ENCODE data around the gene PLD6.

Gene PLD6

GRCh38 chr17:17226451-17227265 lies 20.5 kb upstream of the PLD6 start:
- no peak for DNase-seq

- DNase-seq, result no peak
Measured at GRCh38 chr17:17225901-17226300, 19.8 kb upstream of the PLD6 start.

GRCh38 chr17:17224137-17224536 lies 18.0 kb upstream of the PLD6 start:
- DNase-seq, result no peak

GRCh38 chr17:17223736-17224135 lies 17.6 kb upstream of the PLD6 start:
- DNase-seq, result no peak

- DNase-seq, result no peak
Measured at GRCh38 chr17:17221329-17221728, 15.2 kb upstream of the PLD6 start.

- DNase-seq, result no peak
Measured at GRCh38 chr17:17220529-17220928, 14.4 kb upstream of the PLD6 start.

- DNase-seq, result no peak
Measured at GRCh38 chr17:17217995-17218394, 11.9 kb upstream of the PLD6 start.

GRCh38 chr17:17216776-17217175 lies 10.6 kb upstream of the PLD6 start:
- DNase-seq, result no peak

- DNase-seq, result no peak
Measured at GRCh38 chr17:17216236-17216635, 10.1 kb upstream of the PLD6 start.

- DNase-seq, result no peak
Measured at GRCh38 chr17:17215575-17215974, 9.4 kb upstream of the PLD6 start.

GRCh38 chr17:17214646-17215436 lies 8.7 kb upstream of the PLD6 start:
- DNase-seq, result no peak

- no peak for DNase-seq
Measured at GRCh38 chr17:17213775-17214174, 7.6 kb upstream of the PLD6 start.

- DNase-seq, result no peak
Measured at GRCh38 chr17:17207998-17208397, 1.9 kb upstream of the PLD6 start.

GRCh38 chr17:17206913-17207335 lies 791 bp upstream of the PLD6 start:
- DNase-seq, result peak; percentile 55

GRCh38 chr17:17205368-17206123 lies 587 bp downstream of the PLD6 start:
- peak; percentile 67 for DNase-seq

GRCh38 chr17:17204635-17205231 lies 1.4 kb downstream of the PLD6 start:
- DNase-seq, result peak; percentile 55

GRCh38 chr17:17204041-17204591 lies 2.0 kb downstream of the PLD6 start:
- peak; percentile 25 for DNase-seq

- no peak for DNase-seq
Measured at GRCh38 chr17:17203173-17203730, 2.9 kb downstream of the PLD6 start.

- no peak for DNase-seq
Measured at GRCh38 chr17:17201907-17202306, 4.2 kb downstream of the PLD6 start.

GRCh38 chr17:17201271-17201670 lies 4.9 kb downstream of the PLD6 start:
- no peak for DNase-seq

GRCh38 chr17:17200831-17201230 lies 5.3 kb downstream of the PLD6 start:
- no peak for DNase-seq

GRCh38 chr17:17200311-17200710 lies 5.8 kb downstream of the PLD6 start:
- no peak for DNase-seq
